Measurements from ENCODE around the gene CSPG5.

Gene CSPG5

GRCh38 chr3:47605652-47606051 is 27.0 kb upstream of the CSPG5 start:
- Histone ChIP-seq H3K27ac (ENCODE audit: extremely low read depth, low read depth, low read length) (no peak overlapping the region), H3K36me3 (ENCODE audit: control insufficient read depth in 2 of 2, insufficient read depth in 1 of 2, low read length in 2 of 2) (peaks cover 5 to 81% of the 10 kb centered on the region in 2 experiments; a peak in 2 of 3 replicates), H3K4me1 (ENCODE audit: control insufficient read depth, insufficient read depth, low read length) (no peaks in the 10 kb centered on the region; the same call in 1 of the 2 replicates), H3K4me3 (ENCODE audit: low read depth, low read length) (no peak overlapping the region), H3K9me3 (ENCODE audit: control insufficient read depth, insufficient read depth, low read depth, low read length) (no peaks in the 10 kb centered on the region)
- ChIA-PET POLR2A (no interaction called here), CTCF (interaction anchor here (0.6 to 0.8 kb wide), 2 partner anchors 32 to 170 kb away, joined by 3 read pairs; no protein-coding TSS in a partner anchor)
- TF ChIP-seq YY1 (tag by site-specific recombination; IDR thresholded peaks at IDR 0.05) (no peak), ZNF449 (tag by site-specific recombination; IDR thresholded peaks at IDR 0.05) (peak; percentile 52; the same call in 1 of the 2 replicates), FEZF1 (tag by site-specific recombination; IDR thresholded peaks at IDR 0.05) (no peak)

GRCh38 chr3:47604145-47604544 is 25.5 kb upstream of the CSPG5 start:
- H3K4me3 ChIP-seq (ENCODE audit: low read depth, low read length): no peak overlapping the region
- peaks cover 5 to 81% of the 10 kb centered on the region in 2 experiments; a peak in 2 of 3 replicates for H3K36me3 ChIP-seq (ENCODE audit: control insufficient read depth in 2 of 2, insufficient read depth in 1 of 2, low read length in 2 of 2)
- H3K27ac ChIP-seq (ENCODE audit: extremely low read depth, low read depth, low read length): no peak overlapping the region
- TF ChIP-seq TRIM28 (IDR thresholded peaks at IDR 0.05; ENCODE audit: borderline replicate concordance, low read length): no peak
- no peak for TF ChIP-seq ELK4 (IDR thresholded peaks at IDR 0.05; ENCODE audit: borderline replicate concordance, low read depth, low read length)
- no peak for TF ChIP-seq OVOL3 (tag by site-specific recombination; IDR thresholded peaks at IDR 0.05)
- TF ChIP-seq ZNF292 (tag by site-specific recombination; IDR thresholded peaks at IDR 0.05; ENCODE audit: borderline replicate concordance, low read depth): no peak
- ChIA-PET POLR2A (no interaction called here), CTCF (interaction anchor here (0.6 kb wide), 1 partner anchor 29 kb away, joined by 4 read pairs; no protein-coding TSS in a partner anchor)
- no peaks in the 10 kb centered on the region for H3K9me3 ChIP-seq (ENCODE audit: control insufficient read depth, insufficient read depth, low read depth, low read length)
- no peaks in the 10 kb centered on the region; the same call in 1 of the 2 replicates for H3K4me1 ChIP-seq (ENCODE audit: control insufficient read depth, insufficient read depth, low read length)

GRCh38 chr3:47603332-47603731 is 24.7 kb upstream of the CSPG5 start:
- Histone ChIP-seq H3K9me3 (ENCODE audit: control insufficient read depth, insufficient read depth, low read depth, low read length) (no peaks in the 10 kb centered on the region), H3K4me3 (ENCODE audit: low read depth, low read length) (no peak overlapping the region), H3K27ac (ENCODE audit: extremely low read depth, low read depth, low read length) (no peak overlapping the region), H3K4me1 (ENCODE audit: control insufficient read depth, insufficient read depth, low read length) (no peaks in the 10 kb centered on the region; the same call in 1 of the 2 replicates), H3K36me3 (ENCODE audit: control insufficient read depth in 2 of 2, insufficient read depth in 1 of 2, low read length in 2 of 2) (peaks cover 7 to 81% of the 10 kb centered on the region in 2 experiments; a peak in 2 of 3 replicates)
- no peak for TF ChIP-seq SCRT2 (tag by site-specific recombination; IDR thresholded peaks at IDR 0.05)
- TF ChIP-seq ZSCAN30 (tag by site-specific recombination; IDR thresholded peaks at IDR 0.05): no peak
- no peak for TF ChIP-seq TCF7L2 (IDR thresholded peaks at IDR 0.05; ENCODE audit: borderline replicate concordance, low read depth, low read length)
- no peak for TF ChIP-seq GFI1B (tag by site-specific recombination; IDR thresholded peaks at IDR 0.05)
- no peak for TF ChIP-seq ZNF529 (tag by site-specific recombination; IDR thresholded peaks at IDR 0.05; ENCODE audit: insufficient replicate concordance)
- no peak for TF ChIP-seq ZNF335 (tag by site-specific recombination; conservative IDR thresholded peaks at IDR 0.05)
- ChIA-PET POLR2A (no interaction called here), CTCF (interaction anchor here (0.6 kb wide), 1 partner anchor 30 kb away, joined by 4 read pairs; no protein-coding TSS in a partner anchor)

- Histone ChIP-seq H3K27ac (ENCODE audit: extremely low read depth, low read depth, low read length) (no peak overlapping the region), H3K9me3 (ENCODE audit: control insufficient read depth, insufficient read depth, low read depth, low read length) (no peaks in the 10 kb centered on the region), H3K4me1 (ENCODE audit: control insufficient read depth, insufficient read depth, low read length) (no peaks in the 10 kb centered on the region; the same call in 1 of the 2 replicates), H3K4me3 (ENCODE audit: low read depth, low read length) (no peak overlapping the region), H3K36me3 (ENCODE audit: control insufficient read depth in 2 of 2, insufficient read depth in 1 of 2, low read length in 2 of 2) (peaks cover 3 to 71% of the 10 kb centered on the region in 2 experiments; a peak in 2 of 3 replicates)
- POLR2A ChIA-PET: interaction anchor here (0.6 kb wide), 1 partner anchor 462 kb away, joined by 3 read pairs; no protein-coding TSS in a partner anchor
- CTCF ChIA-PET: interaction anchor here (0.7 kb wide), 1 partner anchor 596 kb away, joined by 3 read pairs; no protein-coding TSS in a partner anchor
- TF ChIP-seq ZNF514 (tag by site-specific recombination; IDR thresholded peaks at IDR 0.05) (no peak), ZNF391 (tag by site-specific recombination; IDR thresholded peaks at IDR 0.05; ENCODE audit: borderline replicate concordance, low read depth) (no peak), ZNF16 (tag by site-specific recombination; IDR thresholded peaks at IDR 0.05; ENCODE audit: low read depth) (no peak), ZNF23 (tag by site-specific recombination; IDR thresholded peaks at IDR 0.05; ENCODE audit: borderline replicate concordance) (no peak), SCRT1 (tag by site-specific recombination; IDR thresholded peaks at IDR 0.05; ENCODE audit: borderline replicate concordance) (no peak), ZNF423 (tag by site-specific recombination; IDR thresholded peaks at IDR 0.05) (no peak), ZNF37A (tag by site-specific recombination; IDR thresholded peaks at IDR 0.05) (no peak), KLF1 (tag by site-specific recombination; IDR thresholded peaks at IDR 0.05) (no peak), ZNF707 (tag by site-specific recombination; IDR thresholded peaks at IDR 0.05) (no peak), ZNF792 (tag by site-specific recombination; IDR thresholded peaks at IDR 0.05) (no peak), ZBTB1 (tag by site-specific recombination; IDR thresholded peaks at IDR 0.05) (no peak), ZNF785 (tag by site-specific recombination; IDR thresholded peaks at IDR 0.05) (no peak), MYNN (tag by site-specific recombination; IDR thresholded peaks at IDR 0.05; ENCODE audit: borderline replicate concordance) (no peak), RBAK (tag by site-specific recombination; IDR thresholded peaks at IDR 0.05) (no peak), ZNF416 (tag by site-specific recombination; IDR thresholded peaks at IDR 0.05) (no peak), ZNF654 (tag by site-specific recombination; IDR thresholded peaks at IDR 0.05; ENCODE audit: low read depth) (no peak)
Observed at GRCh38 chr3:47601281-47601680, 22.6 kb upstream of the CSPG5 start.
